Activated T-cell treated with anti-CD3 and anti-CD28 coated beads for 4 hours (primary cell): ENCODE results near the gene KRTAP10-2.
"Not testable (repeated sequence)": the region's sequence is repeated elsewhere in the genome, so short reads cannot be mapped to it uniquely, and the experiment has no call there.

Experiments
- DNase-seq: peaks from one replicate; pipeline ENCODE4 v3.0.0-alpha.2; 2020

Gene KRTAP10-2

GRCh38 chr21:44582055-44582454 is 30.8 kb upstream of the KRTAP10-2 start:
- DNase-seq, result no peak

DNA sequence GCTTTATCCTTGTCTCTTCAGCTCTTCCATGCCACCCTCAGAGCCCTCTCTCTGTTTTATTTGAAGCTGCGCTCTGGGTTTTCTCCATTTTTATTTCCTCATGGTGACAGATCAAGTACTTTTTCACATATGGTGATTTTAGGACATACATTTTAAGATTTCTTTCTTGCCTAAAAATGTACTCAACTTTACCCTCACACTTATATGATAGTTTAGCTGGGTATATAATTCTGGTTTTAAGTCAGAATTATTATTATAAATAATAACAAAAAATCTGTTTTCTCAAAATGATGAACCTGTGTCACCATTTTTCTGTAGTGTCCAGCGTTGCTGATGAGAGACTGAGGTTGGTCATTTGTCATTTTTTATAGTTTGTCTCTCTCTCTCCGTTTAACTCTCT is 29.9 kb upstream of the KRTAP10-2 start:
- no peak for DNase-seq

DNA sequence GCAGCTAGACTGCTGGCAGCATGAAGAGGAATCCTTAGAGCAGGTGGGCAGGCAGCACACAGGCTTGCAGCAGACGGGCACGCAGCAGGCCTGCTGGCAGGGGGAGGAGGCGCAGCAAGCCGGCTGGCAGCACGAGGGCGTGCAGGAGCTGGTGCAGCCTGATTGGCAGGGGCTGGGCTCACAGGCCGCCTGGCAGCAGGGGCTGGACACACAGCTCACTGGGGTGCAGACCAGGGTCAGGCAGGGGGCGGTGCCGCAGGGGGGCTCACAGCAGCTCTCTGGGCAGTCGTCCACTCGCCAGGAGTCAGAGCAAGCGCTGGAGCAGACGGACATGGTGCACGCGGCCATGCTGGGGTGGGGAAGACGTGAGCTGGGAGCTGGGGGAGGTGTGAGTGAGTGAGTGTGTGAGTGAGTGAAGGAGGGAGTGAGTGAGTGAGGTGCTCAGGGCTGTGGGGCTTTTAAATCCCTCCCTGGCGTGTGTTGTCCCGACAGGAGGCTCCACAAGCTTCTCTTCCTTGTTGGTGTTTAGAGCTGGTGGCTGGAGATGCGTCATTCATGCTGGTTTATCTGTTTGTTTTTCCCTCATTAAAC is 29.0 kb upstream of the KRTAP10-2 start, which contains the start of gene KRTAP10-5:
Gene KRTAP10-5, minus strand, starts transcription at position 374 of the 591 bp plus-strand sequence. Its CDS starts 26 bp downstream, at position 348.
- not testable (repeated sequence) for DNase-seq

DNA sequence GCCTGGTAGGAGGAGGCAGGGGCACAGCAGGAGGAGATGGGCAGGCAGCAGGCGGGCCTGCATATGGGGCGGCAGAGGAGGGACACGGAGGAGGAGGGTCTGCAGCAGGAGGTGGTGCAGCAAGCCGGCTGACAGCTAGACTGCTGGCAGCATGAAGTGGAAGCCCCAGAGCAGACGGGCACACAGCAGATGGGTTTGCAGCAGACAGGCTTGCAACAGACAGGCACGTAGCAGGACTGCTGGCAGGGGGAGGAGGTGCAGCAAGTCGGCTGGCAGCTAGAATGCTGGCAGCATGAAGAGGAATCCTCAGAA is 28.5 kb upstream of the KRTAP10-2 start:
- no peak for DNase-seq

GRCh38 chr21:44579056-44579832 is 27.9 kb upstream of the KRTAP10-2 start:
- DNase-seq, result no peak

DNA sequence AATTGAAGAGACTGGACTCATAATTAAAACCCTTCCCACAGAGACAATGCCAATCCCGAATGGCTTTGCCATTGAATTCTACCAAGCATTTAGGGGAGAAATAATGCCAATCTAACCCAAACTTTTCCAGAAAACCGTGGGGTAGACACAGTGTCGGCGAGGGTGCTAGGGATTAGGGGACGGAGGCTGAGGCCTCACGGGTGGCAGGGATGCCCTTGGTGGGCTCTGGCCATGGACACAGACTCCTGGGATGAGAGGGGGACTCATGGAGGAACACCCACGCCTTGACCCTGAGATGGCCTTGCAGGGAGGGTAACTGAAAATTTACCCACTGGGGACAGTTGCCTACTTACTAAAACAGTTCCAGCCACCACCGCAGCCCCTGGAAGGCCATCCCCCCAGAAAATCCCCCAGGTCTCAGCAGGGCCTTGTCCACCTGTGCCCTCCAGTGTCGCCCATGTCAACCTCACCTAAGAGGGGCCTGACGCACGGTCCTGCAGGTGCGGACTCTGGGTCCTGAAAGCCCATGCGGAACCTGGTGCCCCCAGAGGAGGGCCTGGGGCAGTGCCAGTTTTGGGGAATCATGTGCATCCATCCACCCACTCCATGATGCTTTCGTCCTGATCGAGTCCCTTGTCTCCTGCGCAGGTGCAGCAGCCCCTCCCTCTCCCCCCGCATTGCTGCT is 27.2 kb upstream of the KRTAP10-2 start:
- no peak for DNase-seq

- DNase-seq, result no peak
Measured at GRCh38 chr21:44576025-44576420, 24.7 kb upstream of the KRTAP10-2 start.

DNA sequence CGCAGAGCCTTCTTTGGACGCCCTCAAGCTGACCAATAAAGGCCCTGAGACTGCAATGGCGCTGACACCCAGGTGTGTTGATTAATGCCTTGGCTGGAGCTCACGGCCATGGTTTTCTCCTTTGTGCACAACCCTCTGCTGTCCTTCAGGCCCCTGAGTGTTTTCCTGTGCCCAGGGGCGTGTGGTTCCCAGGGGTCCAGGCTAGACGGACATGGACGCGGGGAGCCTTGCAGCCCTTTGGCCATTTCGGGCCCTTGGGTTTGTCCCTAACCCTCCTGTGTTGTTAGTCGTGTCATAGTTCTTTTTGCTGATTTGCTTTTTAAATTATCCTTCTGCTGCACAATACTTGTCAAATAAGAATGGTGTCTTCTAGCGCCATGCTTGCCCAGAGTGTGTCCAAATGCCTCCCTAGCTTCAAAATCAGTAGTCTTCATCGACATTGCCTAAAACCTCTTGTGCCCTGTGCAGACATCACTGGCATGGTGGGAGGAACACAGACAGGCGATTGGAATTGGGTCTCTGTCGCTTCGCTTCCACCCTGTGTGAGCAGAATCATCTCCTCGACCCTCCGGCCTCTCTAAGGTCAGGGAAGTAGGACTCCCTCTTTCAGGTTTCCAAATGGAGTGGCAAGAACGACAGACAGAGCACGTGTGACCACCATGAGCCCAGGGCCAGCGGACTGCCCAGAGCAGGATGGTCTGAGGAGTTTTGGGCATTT is 24.2 kb upstream of the KRTAP10-2 start:
- no peak for DNase-seq

- no peak for DNase-seq
Measured at GRCh38 chr21:44574457-44575306, 23.4 kb upstream of the KRTAP10-2 start.

GRCh38 chr21:44573630-44574456 is 22.5 kb upstream of the KRTAP10-2 start, which contains the start of gene KRTAP10-4:
TSS of gene KRTAP10-4 (plus strand) at chr21:44573729. CDS start at chr21:44573759, 30 bp downstream.
- not testable (repeated sequence) for DNase-seq

- DNase-seq, result no peak
Measured at GRCh38 chr21:44572959-44573583, 21.8 kb upstream of the KRTAP10-2 start.

DNA sequence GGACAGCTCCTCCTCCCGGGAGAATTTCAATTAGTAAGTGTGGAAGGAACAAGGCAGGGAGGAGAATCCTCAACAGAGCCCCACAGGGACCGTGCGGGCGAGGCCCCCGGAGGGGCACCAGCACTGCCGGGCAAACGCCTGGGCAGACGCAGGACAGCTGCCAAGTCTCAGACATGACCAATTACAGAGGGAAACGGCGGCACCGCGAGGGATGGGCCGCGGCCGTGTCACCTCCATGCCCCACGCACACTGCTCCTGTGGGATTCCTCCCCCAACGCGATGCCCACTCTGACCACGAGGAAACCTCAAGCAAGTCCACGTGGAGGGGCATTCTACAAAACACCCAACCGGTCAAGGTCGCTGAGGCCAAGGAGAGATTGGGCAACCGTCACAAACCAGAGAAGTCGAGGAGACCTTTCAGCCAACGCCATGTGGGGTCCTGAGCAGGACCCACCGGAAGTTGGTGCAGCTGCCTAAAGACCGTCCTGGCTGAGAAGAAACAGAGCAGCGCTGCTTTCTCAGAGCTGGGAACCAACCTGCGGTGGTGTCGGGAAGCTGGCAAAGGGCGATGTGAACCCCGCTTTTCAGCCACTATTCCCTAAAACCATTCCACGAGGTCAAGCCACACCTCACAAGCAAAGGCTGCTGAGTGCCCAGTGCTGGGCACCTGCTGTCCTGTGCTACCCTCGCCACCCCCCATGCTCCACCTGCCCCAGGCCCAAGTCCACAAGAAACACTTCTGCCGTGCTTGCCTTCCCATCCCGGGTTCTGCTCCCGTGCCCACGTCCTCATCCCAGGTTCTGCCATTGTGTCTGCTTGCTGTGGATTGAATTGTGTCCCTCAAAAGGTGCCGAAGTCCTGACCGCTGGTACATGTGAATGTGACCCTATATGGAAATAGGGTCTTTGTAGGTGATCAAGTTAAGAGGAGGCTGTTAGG is 20.8 kb upstream of the KRTAP10-2 start:
- DNase-seq, result no peak

- no peak for DNase-seq
Measured at GRCh38 chr21:44571296-44571695, 20.0 kb upstream of the KRTAP10-2 start.

DNA sequence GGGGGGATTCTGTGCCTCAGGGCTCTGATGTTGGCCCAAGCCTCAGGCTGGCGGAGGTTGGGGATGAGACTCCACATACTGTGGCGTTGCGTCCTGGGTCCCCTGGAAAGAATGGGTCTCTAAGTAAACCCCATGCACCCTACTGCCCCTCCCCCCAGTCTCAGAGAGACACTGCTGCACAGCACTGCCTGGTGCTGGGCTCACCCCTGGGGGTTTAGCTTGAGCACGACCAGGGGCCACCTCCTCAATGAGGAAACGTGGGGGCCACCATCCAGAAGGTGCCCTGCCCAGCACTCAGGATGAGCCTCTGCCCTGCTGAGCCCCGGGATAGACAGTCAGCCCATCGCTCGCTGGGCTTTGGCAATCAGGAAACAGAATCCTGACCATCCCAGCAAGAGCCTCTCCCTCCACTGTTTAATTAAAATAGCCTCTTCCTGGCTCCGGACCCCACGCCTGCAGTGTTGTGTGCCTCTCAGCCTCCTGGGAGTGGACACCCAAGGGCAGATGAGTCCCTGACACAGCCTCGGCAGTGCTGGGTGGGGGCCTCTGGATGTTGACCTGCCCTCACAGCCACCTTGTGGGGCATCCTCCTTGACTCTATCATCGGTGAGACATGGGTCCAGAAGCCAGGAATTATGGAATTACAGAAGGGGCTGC is 18.7 kb upstream of the KRTAP10-2 start:
- no peak for DNase-seq

DNA sequence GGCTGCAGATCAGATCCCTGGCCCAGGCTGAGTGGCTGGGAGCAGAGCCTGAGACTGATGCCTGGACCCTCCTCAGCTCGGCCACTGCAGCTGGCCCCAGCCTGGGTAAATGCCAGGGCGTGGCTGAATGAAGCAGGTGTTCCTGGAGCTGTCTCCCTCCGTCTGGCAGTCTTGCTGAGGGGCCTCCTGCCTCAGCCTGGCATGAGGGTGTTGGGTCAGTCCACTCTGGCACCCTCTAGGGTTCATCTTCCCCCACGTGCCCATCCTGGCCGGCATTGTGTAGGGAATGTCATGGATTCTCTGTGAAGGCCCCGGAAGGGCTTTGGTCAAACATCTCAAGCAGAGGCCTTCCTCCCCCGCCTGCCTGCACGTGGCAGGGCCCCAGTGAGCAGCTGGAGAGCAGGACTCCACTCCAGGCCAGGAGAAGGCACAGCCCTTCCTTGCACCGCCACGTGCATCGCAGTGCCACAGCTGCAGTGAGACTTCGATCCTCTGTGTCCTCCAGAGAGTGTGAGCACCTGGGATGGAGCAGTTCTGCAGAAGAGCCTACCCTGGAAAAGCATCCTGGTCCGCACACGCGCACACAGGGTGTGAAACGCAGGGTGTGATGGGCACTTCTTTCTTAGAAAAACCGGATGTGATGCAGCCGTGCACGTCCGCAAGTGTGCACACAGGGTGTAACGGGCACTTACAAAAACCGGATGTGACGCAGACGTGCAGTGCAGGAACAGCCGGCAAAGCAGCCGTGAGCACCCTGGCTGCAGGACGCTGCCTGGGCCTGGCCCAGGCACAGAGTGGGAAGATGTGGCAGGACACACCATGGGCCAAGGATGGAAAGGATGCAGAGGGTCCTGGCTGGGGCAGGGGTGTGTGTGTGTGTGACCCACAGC is 17.6 kb upstream of the KRTAP10-2 start:
- no peak for DNase-seq

DNA sequence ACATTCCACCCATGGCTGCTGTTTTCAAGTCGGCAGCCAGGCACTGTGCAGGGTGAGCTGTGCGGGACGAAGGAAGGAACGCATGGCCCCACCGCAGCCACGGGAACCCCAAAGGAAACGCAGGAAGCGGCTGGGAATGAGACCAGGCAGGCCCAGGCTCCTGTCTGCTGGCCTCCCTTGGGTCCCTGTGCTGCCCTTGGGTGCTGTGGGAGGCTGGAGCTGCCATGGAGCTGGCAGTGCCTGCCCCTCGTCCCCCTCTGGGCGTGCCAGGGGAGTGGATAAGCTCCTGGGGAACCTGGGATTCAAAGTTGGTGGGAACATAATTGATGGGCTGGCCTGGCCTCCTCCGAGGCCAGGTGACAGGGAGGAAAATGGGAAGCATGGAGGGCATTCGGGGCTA is 17.0 kb upstream of the KRTAP10-2 start:
- no peak for DNase-seq

DNA sequence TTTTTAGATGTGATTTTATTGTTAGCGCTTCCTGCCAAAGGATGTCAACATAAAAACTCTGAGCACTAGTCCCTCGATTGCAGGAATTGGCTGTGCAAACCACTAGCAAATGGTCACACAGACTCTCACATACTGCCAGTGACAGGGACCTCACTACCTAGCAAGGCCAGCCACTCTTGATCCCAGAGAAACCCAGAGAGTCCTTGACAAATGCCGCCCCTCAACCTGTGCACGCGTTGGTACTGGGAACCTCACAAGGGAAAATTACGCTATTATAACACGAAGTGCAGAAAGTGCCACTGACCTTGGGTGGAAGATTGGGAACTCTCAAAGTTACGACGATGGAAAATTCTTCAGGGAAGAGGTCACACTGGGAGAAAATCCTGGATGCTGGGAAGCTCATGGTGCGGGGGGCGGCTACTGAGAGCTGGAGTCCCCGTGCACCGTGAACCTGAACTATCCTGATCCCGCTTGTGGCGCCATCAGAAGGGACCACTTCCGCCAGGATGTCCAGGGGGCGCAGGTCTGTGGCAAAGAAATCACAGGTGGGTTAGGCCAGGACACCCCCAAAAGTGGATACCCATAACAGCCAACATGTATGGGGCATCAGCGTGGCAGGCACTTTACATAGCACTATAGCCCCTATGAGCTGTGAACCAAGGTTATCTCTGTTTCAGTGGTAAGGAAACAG is 16.3 kb upstream of the KRTAP10-2 start:
- DNase-seq, result no peak
